ENCODE results near the gene AIRE.

Gene AIRE

GRCh38 chr21:44325386-44326271, 40.0 kb downstream of the AIRE start:
- DNase-seq = no peak

- no peak for DNase-seq
These were observed 40.6 kb downstream of the AIRE start for GRCh38 chr21:44326272-44326647.

GRCh38 chr21:44326716-44327602, 41.3 kb downstream of the AIRE start:
- DNase-seq = no peak

- DNase-seq = no peak
These were observed 41.9 kb downstream of the AIRE start for GRCh38 chr21:44327603-44327974.

GRCh38 chr21:44328242-44328895, 42.7 kb downstream of the AIRE start:
- DNase-seq = no peak

DNA sequence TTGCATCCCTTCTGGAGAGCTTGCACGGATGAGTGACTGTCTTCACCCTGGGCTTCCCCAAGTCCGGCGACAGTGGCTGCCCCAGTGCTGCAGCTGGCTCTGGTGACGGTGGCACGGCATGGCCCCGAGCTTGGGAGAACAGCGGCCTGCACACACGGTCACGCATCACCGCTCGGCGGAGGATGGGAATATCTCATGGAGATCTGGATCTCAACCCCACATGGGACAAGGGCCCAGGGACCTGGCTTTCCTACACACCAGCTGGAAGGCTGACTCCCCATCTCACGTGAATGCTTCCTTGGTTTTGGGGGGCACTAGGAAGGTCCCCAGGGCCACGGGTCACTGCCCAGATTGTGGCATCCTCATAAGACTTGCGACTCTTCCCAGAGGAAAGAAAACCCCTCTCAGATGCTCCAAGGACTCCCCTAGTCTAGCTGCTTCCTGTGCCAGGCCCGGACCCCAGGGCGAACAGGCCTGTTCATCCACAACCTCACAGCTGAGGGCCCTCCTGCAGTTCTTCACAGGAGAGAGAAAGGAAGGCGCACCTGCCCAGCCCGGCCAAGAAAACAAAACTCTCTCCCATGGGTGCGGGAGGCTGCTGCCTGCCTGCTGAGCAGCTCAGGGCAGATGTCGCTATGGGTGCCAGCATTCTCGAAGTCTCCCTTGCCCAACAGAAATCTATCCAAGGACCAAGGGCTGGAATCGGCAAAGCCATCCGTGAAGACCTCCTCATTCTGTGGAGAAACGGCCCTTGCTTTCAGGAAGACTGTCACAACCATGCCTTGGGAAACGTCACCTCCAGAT, 43.6 kb downstream of the AIRE start:
- DNase-seq = no peak

DNA sequence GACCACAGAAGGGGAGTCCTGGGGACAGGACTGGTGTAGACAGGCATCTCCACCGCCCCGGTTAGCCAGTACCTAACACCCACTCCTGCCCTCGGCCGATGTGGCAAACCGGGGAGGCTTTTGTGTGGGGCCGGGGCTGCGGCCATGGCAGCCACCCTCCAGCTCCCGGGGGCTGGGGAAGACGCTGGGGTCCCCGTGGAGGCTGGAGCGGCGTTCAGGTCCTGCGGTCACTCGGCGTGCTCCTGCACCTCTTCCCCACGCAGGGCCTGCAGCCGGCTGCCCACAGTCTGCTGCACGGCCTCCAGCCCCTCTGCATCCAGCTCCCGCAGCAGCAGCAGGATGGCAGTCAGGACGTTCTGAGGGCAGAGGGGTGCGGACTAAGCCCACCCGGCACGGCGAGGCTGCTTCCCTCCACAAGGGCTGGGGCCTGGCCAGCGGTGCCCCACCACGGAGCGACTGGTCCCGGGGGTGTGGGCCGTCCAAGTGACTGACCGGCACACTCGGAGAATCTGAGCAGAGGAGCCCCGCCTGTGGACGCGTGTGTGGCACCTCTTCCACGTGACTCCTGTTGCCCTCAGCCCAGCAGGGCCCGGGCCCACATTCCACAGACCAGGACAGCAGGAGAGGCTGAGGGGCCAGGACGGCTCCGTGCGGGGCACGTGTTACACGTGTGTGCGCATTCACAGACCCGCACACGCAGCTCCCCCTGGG, 44.5 kb downstream of the AIRE start:
- DNase-seq = no peak

- DNase-seq = no peak
These were observed 45.0 kb downstream of the AIRE start for GRCh38 chr21:44330698-44331097.

GRCh38 chr21:44331209-44331608, 45.5 kb downstream of the AIRE start:
- no peak for DNase-seq

GRCh38 chr21:44331650-44332307, 46.1 kb downstream of the AIRE start:
- DNase-seq = no peak

DNA sequence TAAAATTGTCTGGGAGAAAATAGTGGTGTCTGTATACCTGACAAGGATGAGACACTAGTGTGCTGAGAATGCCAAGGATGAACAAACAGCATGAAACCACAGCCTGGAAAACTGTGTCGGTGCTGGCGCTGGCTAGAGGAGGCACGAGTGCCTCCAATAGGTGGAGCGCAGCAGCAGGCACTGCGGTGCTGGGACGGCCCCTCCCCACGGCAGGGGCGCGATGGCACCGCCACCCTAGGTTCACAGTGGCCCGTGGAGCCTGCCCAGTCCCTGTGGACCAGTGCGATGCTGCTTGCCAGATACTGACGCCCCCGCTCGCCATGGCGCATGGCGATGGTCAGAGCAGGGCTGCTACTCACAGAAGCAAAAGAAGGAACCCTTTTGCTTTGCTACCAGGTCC, 46.7 kb downstream of the AIRE start:
- DNase-seq = no peak

DNA sequence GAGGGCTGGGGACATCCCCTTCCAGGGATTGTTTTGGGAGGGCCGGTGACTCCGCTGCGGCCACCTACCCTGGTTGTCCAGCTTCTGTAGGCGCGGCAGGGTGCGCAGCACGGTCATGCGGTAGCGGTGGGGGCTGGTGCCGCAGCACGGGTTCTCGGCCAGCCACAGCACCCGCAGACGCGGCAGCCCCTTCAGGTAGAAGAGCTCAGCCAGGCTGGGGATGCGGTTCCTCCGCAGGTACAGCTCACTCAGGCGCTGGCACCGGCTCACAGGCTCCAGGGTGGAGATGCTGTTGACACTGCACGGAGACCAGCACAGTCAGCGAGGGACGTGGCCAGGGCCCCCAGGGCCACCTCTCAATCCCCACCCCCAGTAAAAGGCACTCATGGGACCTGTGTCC, 47.3 kb downstream of the AIRE start:
- DNase-seq = no peak

DNA sequence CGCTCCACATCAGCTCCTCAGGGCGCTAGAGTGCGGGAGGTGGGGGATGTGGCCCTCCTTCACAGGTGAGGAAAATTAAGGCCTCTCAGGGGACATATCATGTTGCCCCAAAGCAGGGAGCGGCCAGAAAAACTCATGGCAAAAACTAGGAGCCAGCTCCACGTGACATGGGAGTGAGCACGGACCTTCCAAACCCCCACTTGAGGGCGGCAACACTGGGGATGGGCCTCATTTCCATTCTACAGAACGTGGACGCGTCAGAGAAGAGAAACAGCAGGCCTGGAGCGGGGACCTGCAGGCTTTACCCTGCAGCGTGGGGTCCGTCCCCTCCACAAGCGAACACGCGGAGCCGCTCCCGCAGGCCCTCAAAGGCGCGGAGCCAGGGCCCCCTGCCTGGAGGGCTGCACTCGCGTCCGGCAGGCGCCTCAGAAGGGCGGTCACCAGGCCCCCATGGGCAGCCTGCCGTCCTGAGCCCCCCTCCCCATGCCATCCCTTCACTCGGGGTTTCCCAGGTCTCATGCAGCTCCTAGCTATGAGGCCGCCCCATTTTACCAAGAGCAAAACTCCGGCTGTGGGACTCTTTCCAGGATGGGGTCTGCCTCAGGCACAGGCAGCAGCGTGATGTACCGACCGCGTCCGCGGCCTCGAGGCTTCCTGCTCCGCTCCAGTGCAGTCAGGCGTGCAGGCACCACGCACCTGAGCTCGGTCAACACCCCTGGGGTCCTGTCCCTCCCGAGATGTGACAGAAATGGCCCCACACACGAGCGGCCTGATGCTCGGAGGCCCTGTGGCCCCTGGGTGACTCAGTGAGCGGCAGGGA, 48.0 kb downstream of the AIRE start:
- DNase-seq = no peak

GRCh38 chr21:44334329-44335030, 48.8 kb downstream of the AIRE start:
- no peak for DNase-seq

DNA sequence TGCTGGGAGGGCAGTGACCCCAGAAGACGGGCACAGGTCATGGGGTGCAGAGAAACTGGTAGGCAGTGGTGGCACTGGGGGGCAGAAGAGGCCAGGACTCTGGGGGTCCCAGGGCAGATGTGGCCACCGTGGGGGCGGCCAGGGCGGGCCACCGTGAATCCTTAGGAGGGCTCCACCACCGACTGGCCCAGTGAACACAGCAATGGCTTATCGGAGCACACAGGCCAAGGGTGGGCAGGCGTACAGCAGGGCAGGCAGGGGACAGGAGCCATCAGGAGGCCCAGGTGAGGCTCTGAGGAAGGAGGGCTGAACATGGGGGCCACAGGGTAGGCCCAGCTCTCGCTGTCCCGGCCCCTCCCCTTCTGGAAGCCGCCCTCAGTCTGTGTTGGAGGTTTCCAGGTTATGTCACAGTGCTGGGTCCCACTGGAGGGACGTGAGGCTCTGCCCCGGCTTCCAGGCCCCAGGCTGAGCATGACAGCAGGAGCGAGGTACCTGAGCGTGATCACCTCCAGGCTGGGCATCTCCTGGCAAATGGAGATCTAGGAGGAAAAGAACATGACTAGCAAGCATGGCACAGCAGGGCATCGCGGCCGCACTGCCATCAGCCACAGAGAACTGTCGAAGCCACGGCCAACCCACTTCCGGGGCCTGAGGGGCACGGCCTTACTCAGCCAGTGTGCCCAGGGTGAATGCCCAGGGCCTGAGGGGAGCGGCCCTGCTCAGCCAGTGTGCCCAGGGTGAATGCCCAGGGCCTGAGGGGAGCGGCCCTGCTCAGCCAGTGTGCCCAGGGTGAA, 49.8 kb downstream of the AIRE start:
- DNase-seq = no peak

DNA sequence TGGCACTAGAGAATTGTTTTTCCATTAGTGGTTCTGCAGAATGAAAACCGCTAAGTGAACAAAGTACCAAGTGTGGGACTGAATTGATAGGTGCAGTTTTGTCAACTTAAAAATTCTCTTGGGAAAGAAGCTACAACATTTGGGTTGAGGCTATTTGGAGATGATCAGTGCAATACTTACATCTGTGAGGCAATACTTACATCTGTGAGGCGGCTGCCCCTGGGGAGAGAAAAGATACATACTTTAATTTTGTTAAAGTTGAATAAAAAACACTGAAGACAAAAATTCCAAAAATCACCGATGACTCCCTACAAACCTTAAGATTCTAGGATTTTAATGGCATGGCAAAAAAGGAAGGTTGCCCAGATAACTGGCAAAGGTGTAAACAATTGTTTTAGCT, 51.8 kb downstream of the AIRE start:
- DNase-seq = no peak

DNA sequence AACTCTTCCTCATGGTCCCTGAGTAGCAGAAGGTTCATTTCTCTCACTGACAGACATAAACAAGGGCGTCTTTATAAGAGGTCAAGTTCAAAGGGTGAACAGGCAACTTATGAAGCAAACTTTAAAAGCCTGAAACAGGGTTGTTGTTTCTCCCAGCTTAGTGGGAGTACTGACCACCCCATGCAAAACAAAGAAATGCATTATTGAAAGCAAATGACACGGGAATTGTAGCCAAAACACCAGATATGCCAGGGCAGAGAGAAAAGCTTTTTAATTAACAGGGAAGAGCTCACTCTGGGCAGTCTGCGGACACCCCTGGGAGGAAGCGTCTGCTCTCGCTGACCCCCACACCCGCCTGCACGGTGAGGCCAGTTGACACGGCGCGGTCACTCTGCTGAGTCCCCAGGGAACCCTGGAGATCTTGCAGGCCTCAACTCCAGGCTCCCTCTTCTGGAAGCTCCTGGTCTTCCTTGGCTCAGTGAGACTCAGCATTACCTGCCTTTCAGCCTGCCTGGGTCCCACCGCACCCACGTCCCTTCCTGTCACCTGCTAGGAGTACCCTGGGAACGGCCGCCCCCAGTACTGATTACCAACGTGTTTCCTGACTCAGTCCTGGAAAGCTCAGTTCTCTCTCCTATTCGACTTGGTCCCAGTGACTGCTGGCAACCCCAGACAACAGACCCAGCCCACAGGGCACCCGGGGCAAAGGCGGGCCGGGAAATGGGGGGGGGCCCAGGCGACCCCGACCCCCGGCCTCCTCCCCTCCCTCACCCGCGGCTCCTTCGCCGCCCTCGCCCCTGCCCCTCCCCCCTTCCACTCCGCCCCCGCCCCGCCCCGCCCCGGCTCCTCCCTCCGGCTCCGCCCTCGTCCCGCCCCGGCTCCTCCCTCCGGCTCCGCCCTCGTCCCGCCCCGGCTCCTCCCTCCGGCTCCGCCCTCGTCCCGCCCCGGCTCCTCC, 52.5 kb downstream of the AIRE start:
- peak; percentile 30 to 34 for DNase-seq
